AG20443 (cell line): ENCODE results near the gene TRPT1.

Experiments used
- DNase-seq: peaks from one replicate; pipeline ENCODE4 v3.0.0; 2012; ENCODE audit warnings: low spot score, mixed read lengths

TRPT1 gene

DNA sequence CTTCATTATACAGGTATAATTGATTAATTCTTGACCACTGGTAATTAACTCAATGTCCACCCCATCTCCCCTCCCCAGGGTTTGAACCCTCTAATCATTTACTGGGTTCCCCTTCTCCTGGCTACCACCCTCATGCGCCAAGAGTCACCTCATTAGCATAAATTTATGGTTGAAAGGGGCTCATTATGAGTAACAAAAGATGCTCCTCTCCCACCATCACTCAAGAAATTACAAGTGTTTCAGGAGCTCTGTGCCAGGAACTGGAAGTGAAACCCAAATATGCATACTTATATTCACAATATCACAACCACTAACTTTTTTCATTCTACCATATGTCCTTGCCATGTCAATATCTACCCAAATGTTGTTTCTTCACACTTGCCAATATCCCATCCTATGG is 47.8 kb downstream of the TRPT1 start:
- DNase-seq: no peak

DNA sequence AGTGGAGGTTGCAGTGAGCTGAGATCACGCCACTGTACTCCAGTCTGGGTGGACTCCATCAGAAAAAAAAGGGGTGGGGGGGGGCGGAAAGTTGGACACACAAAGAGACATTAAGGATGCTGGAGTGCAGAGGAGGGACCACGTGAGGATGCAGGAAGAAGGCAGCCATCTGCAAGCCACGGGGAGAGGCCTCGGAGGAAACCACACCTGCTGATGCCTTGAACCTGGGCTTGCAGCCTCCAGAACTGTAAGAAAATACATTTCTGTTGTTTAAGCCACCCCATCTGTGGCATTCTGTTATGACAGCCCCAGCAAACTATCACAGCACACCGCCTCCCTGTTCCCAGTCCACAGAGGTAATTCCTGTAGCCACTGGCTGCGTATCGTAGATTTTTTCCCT is 49.2 kb downstream of the TRPT1 start:
- DNase-seq: no peak
